MV-4-11 (cell line): Measurements from ENCODE around the gene TERT.
"Not testable (repeated sequence)": the region's sequence is repeated elsewhere in the genome, so short reads cannot be mapped to it uniquely, and the experiment has no call there.

ENCODE experiments used
- DNase-seq: peaks from one replicate; lab custom pipeline; 2025; lab: John Stamatoyannopoulos, UW

Gene TERT

GRCh38 chr5:1330847-1331831, 36.3 kb upstream of the TERT start:
- DNase-seq, result no peak

- DNase-seq, result no peak
These were observed 35.4 kb upstream of the TERT start for GRCh38 chr5:1330146-1330846.

- DNase-seq, result no peak
These were observed 34.3 kb upstream of the TERT start for GRCh38 chr5:1329111-1329579.

- DNase-seq, result not testable (repeated sequence)
These were observed 33.6 kb upstream of the TERT start for GRCh38 chr5:1328237-1329110.

GRCh38 chr5:1326901-1327756, 32.3 kb upstream of the TERT start:
- not testable (repeated sequence) for DNase-seq

GRCh38 chr5:1326532-1326875, 31.6 kb upstream of the TERT start:
- not testable (repeated sequence) for DNase-seq

GRCh38 chr5:1325870-1326531, 31.1 kb upstream of the TERT start:
- no peak for DNase-seq

GRCh38 chr5:1325191-1325741, 30.4 kb upstream of the TERT start:
- DNase-seq, result no peak

- peak; percentile 19 for DNase-seq
These were observed 29.9 kb upstream of the TERT start for GRCh38 chr5:1324719-1325190.

- no peak for DNase-seq
These were observed 29.4 kb upstream of the TERT start for GRCh38 chr5:1324301-1324700.

- DNase-seq, result no peak
These were observed 28.9 kb upstream of the TERT start for GRCh38 chr5:1323803-1324173.

- no peak for DNase-seq
These were observed 28.3 kb upstream of the TERT start for GRCh38 chr5:1322955-1323802.

GRCh38 chr5:1322036-1322900, 27.4 kb upstream of the TERT start:
- no peak for DNase-seq

GRCh38 chr5:1321576-1321975, 26.7 kb upstream of the TERT start:
- no peak for DNase-seq

- no peak for DNase-seq
These were observed 25.8 kb upstream of the TERT start for GRCh38 chr5:1320436-1321344.

GRCh38 chr5:1319436-1320256, 24.8 kb upstream of the TERT start:
- no peak for DNase-seq
